GM19043 (cell line): ENCODE data around the gene TEX12.
"Not testable (repeated sequence)": the region's sequence is repeated elsewhere in the genome, so short reads cannot be mapped to it uniquely, and the experiment has no call there.

Source experiments
- ATAC-seq: cut with Tn5 transposase; IDR thresholded peaks from one replicate; pipeline ENCODE4 v1.9.1; 2021; ENCODE audit warnings: low read depth; ENCODE audit not compliant: unreplicated experiment

TEX12 gene

GRCh38 chr11:112167145-112167544 lies at the start of gene TEX12:
TSS of gene TEX12 (plus strand) at chr11:112167372. CDS start at chr11:112169269, 1,897 bp downstream.
- ATAC-seq = no peak

- ATAC-seq = no peak
These were observed 49.0 kb upstream of the TEX12 start for GRCh38 chr11:112118176-112118575.

GRCh38 chr11:112121981-112122615 lies 45.1 kb upstream of the TEX12 start:
- no peak for ATAC-seq

GRCh38 chr11:112123129-112123528 lies 44.0 kb upstream of the TEX12 start:
- ATAC-seq = no peak

- ATAC-seq = no peak
These were observed 40.1 kb upstream of the TEX12 start for GRCh38 chr11:112127056-112127455.

GRCh38 chr11:112128483-112129121 lies 38.6 kb upstream of the TEX12 start:
- ATAC-seq = no peak

- ATAC-seq = no peak
These were observed 37.5 kb upstream of the TEX12 start for GRCh38 chr11:112129656-112130055.

- ATAC-seq = no peak
These were observed 34.4 kb upstream of the TEX12 start for GRCh38 chr11:112132737-112133136.

GRCh38 chr11:112134473-112134872 lies 32.7 kb upstream of the TEX12 start:
- no peak for ATAC-seq

GRCh38 chr11:112143597-112143996 lies 23.6 kb upstream of the TEX12 start:
- no peak for ATAC-seq

GRCh38 chr11:112150517-112150916 lies 16.7 kb upstream of the TEX12 start:
- ATAC-seq = no peak

GRCh38 chr11:112156153-112156955 lies 10.8 kb upstream of the TEX12 start:
- ATAC-seq = no peak

GRCh38 chr11:112156956-112157766 lies 10.0 kb upstream of the TEX12 start:
- no peak for ATAC-seq

GRCh38 chr11:112159098-112160065 lies 7.8 kb upstream of the TEX12 start:
- ATAC-seq = no peak

- ATAC-seq = no peak
These were observed 6.9 kb upstream of the TEX12 start for GRCh38 chr11:112160091-112160848.

GRCh38 chr11:112161012-112161411 lies 6.2 kb upstream of the TEX12 start:
- no peak for ATAC-seq

GRCh38 chr11:112162200-112162599 lies 5.0 kb upstream of the TEX12 start:
- not testable (repeated sequence) for ATAC-seq

GRCh38 chr11:112162761-112163546 lies 4.2 kb upstream of the TEX12 start:
- no peak for ATAC-seq
